ENCODE results near the gene OPCML. TPM values are rescaled to one million over a fixed set of nuclear protein-coding genes. Genes with fewer than 3 reads are reported as not detected.

Gene OPCML
- total RNA-seq, 2 experiments from 2014 or later: not detected

- no peaks in the 10 kb centered on the region for H3K27me3 Mint-ChIP-seq
- H3K27ac Mint-ChIP-seq: no peak overlapping the region
- H3K4me1 Mint-ChIP-seq: no peaks in the 10 kb centered on the region
- DNase-seq: no peak
- POLR2A ChIA-PET: no interaction called here
- CTCF ChIA-PET: no interaction called here
- no peaks in the 10 kb centered on the region for H3K36me3 Mint-ChIP-seq (ENCODE audit: low read depth)
- peaks cover 3% of the 10 kb centered on the region for H3K9me3 Mint-ChIP-seq
- no peak overlapping the region for H3K4me3 Mint-ChIP-seq
Observed at GRCh38 chr11:132894606-132895005, 637.7 kb downstream of the OPCML start.

- peaks cover 3% of the 10 kb centered on the region for H3K9me3 Mint-ChIP-seq
- ChIA-PET POLR2A (no interaction called here), CTCF (interaction anchor here (1.6 kb wide), 1 partner anchor 48 kb away, joined by 3 read pairs; no protein-coding TSS in a partner anchor)
- H3K36me3 Mint-ChIP-seq (ENCODE audit: low read depth): no peaks in the 10 kb centered on the region
- H3K4me3 Mint-ChIP-seq: no peak overlapping the region
- H3K27me3 Mint-ChIP-seq: no peaks in the 10 kb centered on the region
- no peak for DNase-seq
- no peak overlapping the region for H3K27ac Mint-ChIP-seq
- H3K4me1 Mint-ChIP-seq: no peaks in the 10 kb centered on the region
Observed at GRCh38 chr11:132892876-132893275, 639.4 kb downstream of the OPCML start.

- Mint-ChIP-seq H3K36me3 (ENCODE audit: low read depth) (no peaks in the 10 kb centered on the region), H3K4me3 (no peak overlapping the region), H3K27ac (no peak overlapping the region), H3K27me3 (no peaks in the 10 kb centered on the region), H3K4me1 (no peaks in the 10 kb centered on the region), H3K9me3 (no peaks in the 10 kb centered on the region)
- CTCF ChIA-PET: no interaction called here
- no peak for DNase-seq
- POLR2A ChIA-PET: no interaction called here
Observed at GRCh38 chr11:132888226-132888625, 644.1 kb downstream of the OPCML start.

- ChIA-PET CTCF (no interaction called here), POLR2A (no interaction called here)
- Mint-ChIP-seq H3K9me3 (no peaks in the 10 kb centered on the region), H3K36me3 (ENCODE audit: low read depth) (no peaks in the 10 kb centered on the region), H3K27me3 (no peaks in the 10 kb centered on the region), H3K4me1 (no peaks in the 10 kb centered on the region), H3K4me3 (no peak overlapping the region), H3K27ac (no peak overlapping the region)
- DNase-seq: no peak
Observed at GRCh38 chr11:132886335-132886734, 646.0 kb downstream of the OPCML start.

- Mint-ChIP-seq H3K36me3 (ENCODE audit: low read depth) (no peaks in the 10 kb centered on the region), H3K4me3 (no peak overlapping the region), H3K27me3 (no peaks in the 10 kb centered on the region), H3K27ac (no peak overlapping the region), H3K4me1 (no peaks in the 10 kb centered on the region), H3K9me3 (no peaks in the 10 kb centered on the region)
- no peak for DNase-seq
- ChIA-PET CTCF (interaction anchor here (0.7 kb wide), 1 partner anchor 58 kb away, joined by 3 read pairs; no protein-coding TSS in a partner anchor), POLR2A (no interaction called here)
Observed at GRCh38 chr11:132883241-132883640, 649.1 kb downstream of the OPCML start.

GRCh38 chr11:132881622-132882021, 650.7 kb downstream of the OPCML start:
- Mint-ChIP-seq H3K4me3 (no peak overlapping the region), H3K27ac (no peak overlapping the region)
- CTCF ChIA-PET: no interaction called here

GRCh38 chr11:132878111-132878510, 654.2 kb downstream of the OPCML start:
- Mint-ChIP-seq H3K27me3 (no peaks in the 10 kb centered on the region), H3K27ac (no peak overlapping the region), H3K4me1 (no peaks in the 10 kb centered on the region), H3K4me3 (no peak overlapping the region), H3K36me3 (ENCODE audit: low read depth) (no peaks in the 10 kb centered on the region), H3K9me3 (no peaks in the 10 kb centered on the region)
- ChIA-PET POLR2A (no interaction called here), CTCF (no interaction called here)
- DNase-seq: no peak

More at GRCh38 chr11:132881622-132882021, 650.7 kb downstream of the OPCML start:
- H3K27me3 Mint-ChIP-seq: no peaks in the 10 kb centered on the region
- no peak for DNase-seq
- H3K4me1 Mint-ChIP-seq: no peaks in the 10 kb centered on the region
- no peaks in the 10 kb centered on the region for H3K36me3 Mint-ChIP-seq (ENCODE audit: low read depth)
- POLR2A ChIA-PET: no interaction called here
- H3K9me3 Mint-ChIP-seq: no peaks in the 10 kb centered on the region

- Mint-ChIP-seq H3K27me3 (no peaks in the 10 kb centered on the region), H3K36me3 (ENCODE audit: low read depth) (no peaks in the 10 kb centered on the region), H3K27ac (no peak overlapping the region), H3K9me3 (no peaks in the 10 kb centered on the region), H3K4me1 (no peaks in the 10 kb centered on the region), H3K4me3 (no peak overlapping the region)
- ChIA-PET CTCF (no interaction called here), POLR2A (no interaction called here)
- DNase-seq: no peak
Observed at GRCh38 chr11:132876705-132877104, 655.6 kb downstream of the OPCML start.

GRCh38 chr11:132876239-132876638, 656.1 kb downstream of the OPCML start:
- CTCF ChIA-PET: no interaction called here
- H3K4me1 Mint-ChIP-seq: no peaks in the 10 kb centered on the region

GRCh38 chr11:132874638-132875037, 657.7 kb downstream of the OPCML start:
- no peak for DNase-seq
- H3K9me3 Mint-ChIP-seq: peaks cover 2% of the 10 kb centered on the region
- POLR2A ChIA-PET: no interaction called here
- CTCF ChIA-PET: interaction anchor here (0.5 kb wide), 1 partner anchor 295 kb away, joined by 4 read pairs; no protein-coding TSS in a partner anchor
- no peaks in the 10 kb centered on the region for H3K27me3 Mint-ChIP-seq
- H3K4me1 Mint-ChIP-seq: no peaks in the 10 kb centered on the region
- H3K4me3 Mint-ChIP-seq: no peak overlapping the region
- no peaks in the 10 kb centered on the region for H3K36me3 Mint-ChIP-seq (ENCODE audit: low read depth)
- no peak overlapping the region for H3K27ac Mint-ChIP-seq

More at GRCh38 chr11:132876239-132876638, 656.1 kb downstream of the OPCML start:
- Mint-ChIP-seq H3K4me3 (no peak overlapping the region), H3K36me3 (ENCODE audit: low read depth) (no peaks in the 10 kb centered on the region), H3K9me3 (no peaks in the 10 kb centered on the region), H3K27me3 (no peaks in the 10 kb centered on the region), H3K27ac (no peak overlapping the region)
- POLR2A ChIA-PET: no interaction called here
- DNase-seq: no peak

GRCh38 chr11:132873841-132874240, 658.5 kb downstream of the OPCML start:
- peaks cover 2% of the 10 kb centered on the region for H3K9me3 Mint-ChIP-seq
- no peak for DNase-seq
- ChIA-PET CTCF (no interaction called here), POLR2A (no interaction called here)
- H3K4me3 Mint-ChIP-seq: no peak overlapping the region
- no peak overlapping the region for H3K27ac Mint-ChIP-seq
- H3K4me1 Mint-ChIP-seq: no peaks in the 10 kb centered on the region
- H3K27me3 Mint-ChIP-seq: no peaks in the 10 kb centered on the region
- no peaks in the 10 kb centered on the region for H3K36me3 Mint-ChIP-seq (ENCODE audit: low read depth)

GRCh38 chr11:132872211-132872610, 660.1 kb downstream of the OPCML start:
- ChIA-PET POLR2A (no interaction called here), CTCF (no interaction called here)
- DNase-seq: no peak
- Mint-ChIP-seq H3K4me3 (no peak overlapping the region), H3K27me3 (no peaks in the 10 kb centered on the region), H3K36me3 (ENCODE audit: low read depth) (no peaks in the 10 kb centered on the region), H3K9me3 (peaks cover 2% of the 10 kb centered on the region), H3K27ac (no peak overlapping the region), H3K4me1 (no peaks in the 10 kb centered on the region)

- no peak for DNase-seq
- CTCF ChIA-PET: no interaction called here
- Mint-ChIP-seq H3K27me3 (no peaks in the 10 kb centered on the region), H3K36me3 (ENCODE audit: low read depth) (no peaks in the 10 kb centered on the region), H3K4me1 (no peaks in the 10 kb centered on the region), H3K27ac (no peak overlapping the region), H3K9me3 (peaks cover 5% of the 10 kb centered on the region), H3K4me3 (no peak overlapping the region)
- POLR2A ChIA-PET: no interaction called here
Observed at GRCh38 chr11:132866783-132867545, 665.3 kb downstream of the OPCML start.

GRCh38 chr11:132865623-132866022, 666.7 kb downstream of the OPCML start:
- DNase-seq: no peak
- Mint-ChIP-seq H3K27ac (no peak overlapping the region), H3K36me3 (ENCODE audit: low read depth) (no peaks in the 10 kb centered on the region), H3K9me3 (peaks cover 5% of the 10 kb centered on the region), H3K4me3 (no peak overlapping the region), H3K4me1 (no peaks in the 10 kb centered on the region), H3K27me3 (no peaks in the 10 kb centered on the region)
- CTCF ChIA-PET: no interaction called here
- POLR2A ChIA-PET: no interaction called here

Data from activated CD4-positive, alpha-beta memory T cell treated with anti-CD3 and anti-CD28 coated beads, Interleukin-2, amount 10 ng/mL, durations not matched to agents 7 days and 5 days (primary cell).